ENCODE measurements around the gene WBP1.
"Not testable (repeated sequence)": the region's sequence is repeated elsewhere in the genome, so short reads cannot be mapped to it uniquely, and the experiment has no call there.

The WBP1 gene

GRCh38 chr2:74417197-74417596 is 41.0 kb upstream of the WBP1 start:
- TF ChIP-seq CTCF (conservative IDR thresholded peaks at IDR 0.05; ENCODE audit: low read depth, low read length): no peak
- DNase-seq (ENCODE audit: low read depth): no peak
- no peak overlapping the region for H3K4me3 ChIP-seq (ENCODE audit: low read length)

- no peak for DNase-seq (ENCODE audit: low read depth)
- no peak overlapping the region for H3K4me3 ChIP-seq (ENCODE audit: low read length)
Observed at GRCh38 chr2:74417763-74418162, 40.5 kb upstream of the WBP1 start.

GRCh38 chr2:74418312-74418711 is 39.9 kb upstream of the WBP1 start:
- TF ChIP-seq CTCF (conservative IDR thresholded peaks at IDR 0.05; ENCODE audit: low read depth, low read length): no peak
- no peak for DNase-seq (ENCODE audit: low read depth)
- H3K4me3 ChIP-seq (ENCODE audit: low read length): no peak overlapping the region

More at GRCh38 chr2:74417763-74418162, 40.5 kb upstream of the WBP1 start:
- no peak for TF ChIP-seq CTCF (conservative IDR thresholded peaks at IDR 0.05; ENCODE audit: low read depth, low read length)

GRCh38 chr2:74419345-74419744 is 38.9 kb upstream of the WBP1 start:
- no peak for DNase-seq (ENCODE audit: low read depth)
- TF ChIP-seq CTCF (conservative IDR thresholded peaks at IDR 0.05; ENCODE audit: low read depth, low read length): no peak
- no peak overlapping the region for H3K4me3 ChIP-seq (ENCODE audit: low read length)

GRCh38 chr2:74420006-74420405 is 38.2 kb upstream of the WBP1 start:
- no peak for TF ChIP-seq CTCF (conservative IDR thresholded peaks at IDR 0.05; ENCODE audit: low read depth, low read length)
- no peak for DNase-seq (ENCODE audit: low read depth)
- no peak overlapping the region for H3K4me3 ChIP-seq (ENCODE audit: low read length)

GRCh38 chr2:74420443-74421103 is 37.7 kb upstream of the WBP1 start:
- DNase-seq (ENCODE audit: low read depth): not testable (repeated sequence)
- peak overlapping the region; percentile 82 for H3K4me3 ChIP-seq (ENCODE audit: low read length)

GRCh38 chr2:74421221-74421870 is 36.9 kb upstream of the WBP1 start, which contains the start of the genes C2orf81 and WDR54:
C2orf81 (minus strand) TSS chr2:74421619; CDS start chr2:74421560, 59 bp downstream.
WDR54 (plus strand) TSS chr2:74421730; CDS start chr2:74422154, 424 bp downstream.
- no peak for TF ChIP-seq CTCF (conservative IDR thresholded peaks at IDR 0.05; ENCODE audit: low read depth, low read length)
- peak; percentile 57 for DNase-seq (ENCODE audit: low read depth)

More at GRCh38 chr2:74421221-74421870, 36.9 kb upstream of the WBP1 start, which contains the start of the genes C2orf81 and WDR54:
- H3K4me3 ChIP-seq (ENCODE audit: low read length): peak within 1 kb of the TSS; percentile 82
